ENCODE measurements around the gene RABGAP1.

The RABGAP1 gene

GRCh38 chr9:123039617-123040219, 98.9 kb downstream of the RABGAP1 start:
- Histone ChIP-seq H3K36me3 (ENCODE audit: control insufficient read depth, insufficient read depth, low read length) (no peaks in the 10 kb centered on the region), H3K27me3 (ENCODE audit: control insufficient read depth, insufficient read depth, low read length) (no peaks in the 10 kb centered on the region), H3K4me3 (ENCODE audit: low read depth, low read length) (no peak overlapping the region), H3K4me1 (ENCODE audit: control insufficient read depth, insufficient read depth, low read length) (no peaks in the 10 kb centered on the region), H3K9ac (ENCODE audit: low read depth, low read length) (no peak overlapping the region), H3K9me3 (ENCODE audit: control insufficient read depth, insufficient read depth, low read length) (no peaks in the 10 kb centered on the region)

DNA sequence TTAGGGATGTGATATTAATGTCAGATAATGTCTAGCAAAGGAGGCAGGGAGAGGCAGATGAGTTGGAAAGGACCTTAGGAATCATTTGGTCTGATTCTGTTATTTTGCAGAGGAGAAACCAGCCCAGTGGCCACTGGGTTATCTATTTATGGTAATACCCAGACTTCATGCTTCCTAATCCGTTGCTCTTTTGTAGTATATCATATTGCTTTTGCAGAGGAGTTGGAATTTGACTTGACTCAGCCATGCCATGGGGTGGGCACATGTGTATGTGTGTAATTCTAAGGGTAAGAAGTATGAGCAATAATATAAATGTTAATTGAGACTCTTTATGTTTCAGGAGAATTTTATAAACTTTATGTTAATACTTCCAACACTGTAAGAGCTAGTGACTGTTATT, 100.0 kb downstream of the RABGAP1 start:
- Histone ChIP-seq H3K27me3 (ENCODE audit: control insufficient read depth, insufficient read depth, low read length) (no peaks in the 10 kb centered on the region), H3K4me1 (ENCODE audit: control insufficient read depth, insufficient read depth, low read length) (no peaks in the 10 kb centered on the region), H3K36me3 (ENCODE audit: control insufficient read depth, insufficient read depth, low read length) (no peaks in the 10 kb centered on the region), H3K9ac (ENCODE audit: low read depth, low read length) (no peak overlapping the region), H3K9me3 (ENCODE audit: control insufficient read depth, insufficient read depth, low read length) (no peaks in the 10 kb centered on the region), H3K4me3 (ENCODE audit: low read depth, low read length) (no peak overlapping the region)

DNA sequence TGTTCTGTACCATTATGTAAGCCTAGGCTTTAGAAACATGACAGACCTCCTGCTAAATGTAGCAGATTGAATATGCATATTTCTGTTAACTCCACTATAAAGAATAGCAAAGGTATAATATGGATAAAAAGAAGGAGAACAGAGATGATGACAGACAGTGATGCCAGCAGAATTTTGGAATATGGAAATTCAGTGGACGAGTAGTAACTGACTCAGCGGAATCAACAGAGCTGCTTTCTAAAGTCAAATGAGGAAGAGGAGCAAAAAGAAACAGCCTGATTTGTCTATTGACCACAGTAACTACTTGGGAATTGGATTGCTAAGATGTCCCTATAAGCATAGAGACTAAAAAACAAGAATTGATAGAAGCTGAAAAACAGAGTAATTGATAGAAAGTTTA, 100.7 kb downstream of the RABGAP1 start:
- Histone ChIP-seq H3K9ac (ENCODE audit: low read depth, low read length) (no peak overlapping the region), H3K4me1 (ENCODE audit: control insufficient read depth, insufficient read depth, low read length) (no peaks in the 10 kb centered on the region), H3K27me3 (ENCODE audit: control insufficient read depth, insufficient read depth, low read length) (no peaks in the 10 kb centered on the region), H3K36me3 (ENCODE audit: control insufficient read depth, insufficient read depth, low read length) (no peaks in the 10 kb centered on the region), H3K4me3 (ENCODE audit: low read depth, low read length) (no peak overlapping the region), H3K9me3 (ENCODE audit: control insufficient read depth, insufficient read depth, low read length) (no peaks in the 10 kb centered on the region)

DNA sequence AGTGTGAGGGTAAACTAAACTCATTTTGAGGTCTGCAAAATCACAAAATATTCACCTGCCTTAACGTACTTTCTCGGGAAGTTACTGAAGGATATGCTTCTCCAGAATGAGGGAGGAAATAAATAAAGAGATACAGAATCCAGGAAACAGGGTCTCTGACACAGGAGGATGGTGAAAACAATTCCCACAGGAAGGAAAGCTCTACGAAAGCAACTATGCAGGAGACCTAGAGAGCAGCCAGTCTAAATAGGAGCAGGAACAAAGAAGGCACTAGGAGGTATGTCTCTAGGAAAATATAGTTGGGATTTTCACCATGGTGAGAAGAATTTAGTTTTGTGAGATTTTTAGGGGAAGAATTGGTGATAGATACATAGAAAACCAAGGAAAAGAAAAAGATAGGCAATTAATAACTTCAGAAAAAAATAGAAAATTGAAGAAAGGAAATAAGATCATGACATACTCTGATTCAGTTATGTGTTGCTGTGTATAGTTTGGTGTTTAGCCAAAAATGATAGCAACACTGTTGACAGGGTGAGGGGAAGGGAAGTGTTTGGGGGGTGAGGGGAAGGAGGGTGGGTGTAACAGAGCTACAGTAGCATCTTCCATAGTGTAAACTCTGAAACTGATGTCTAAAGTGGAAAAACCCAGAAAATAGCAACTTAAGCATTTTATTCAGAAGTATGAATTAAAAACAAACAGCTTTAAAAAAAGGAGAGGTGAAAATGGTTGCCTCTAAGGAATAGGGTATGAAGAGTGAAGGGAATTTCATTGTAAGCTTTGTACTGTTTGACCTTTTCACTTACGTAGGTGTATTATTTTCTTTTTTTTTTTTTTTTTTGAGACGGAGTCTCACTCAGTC, 102.5 kb downstream of the RABGAP1 start:
- no peaks in the 10 kb centered on the region for H3K4me1 ChIP-seq (ENCODE audit: control insufficient read depth, insufficient read depth, low read length)
- H3K36me3 ChIP-seq (ENCODE audit: control insufficient read depth, insufficient read depth, low read length): no peaks in the 10 kb centered on the region
- no peaks in the 10 kb centered on the region for H3K9me3 ChIP-seq (ENCODE audit: control insufficient read depth, insufficient read depth, low read length)
- H3K9ac ChIP-seq (ENCODE audit: low read depth, low read length): no peak overlapping the region
- no peaks in the 10 kb centered on the region for H3K27me3 ChIP-seq (ENCODE audit: control insufficient read depth, insufficient read depth, low read length)
- H3K4me3 ChIP-seq (ENCODE audit: low read depth, low read length): no peak overlapping the region

DNA sequence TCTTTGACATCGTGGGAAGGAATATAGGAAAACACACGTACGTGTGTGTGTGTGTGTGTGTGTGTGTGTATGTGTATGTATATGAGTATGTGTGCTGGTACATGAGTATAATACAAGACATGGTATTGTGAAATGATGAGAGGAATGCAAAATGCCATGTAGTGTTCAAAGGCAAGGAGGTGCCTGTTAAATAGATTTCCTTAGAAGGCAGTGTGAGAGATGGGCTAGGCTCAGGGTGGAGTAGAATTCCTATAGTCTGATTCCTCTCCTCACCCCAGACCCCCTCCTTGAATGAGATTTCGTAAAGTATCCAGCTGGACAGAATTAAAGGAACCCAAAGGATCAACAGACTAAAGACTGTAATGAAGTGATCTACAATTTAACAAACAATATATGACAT, 103.8 kb downstream of the RABGAP1 start:
- H3K27me3 ChIP-seq (ENCODE audit: control insufficient read depth, insufficient read depth, low read length): no peaks in the 10 kb centered on the region
- H3K9me3 ChIP-seq (ENCODE audit: control insufficient read depth, insufficient read depth, low read length): no peaks in the 10 kb centered on the region
- H3K4me3 ChIP-seq (ENCODE audit: low read depth, low read length): no peak overlapping the region
- no peaks in the 10 kb centered on the region for H3K36me3 ChIP-seq (ENCODE audit: control insufficient read depth, insufficient read depth, low read length)
- H3K9ac ChIP-seq (ENCODE audit: low read depth, low read length): no peak overlapping the region
- H3K4me1 ChIP-seq (ENCODE audit: control insufficient read depth, insufficient read depth, low read length): no peaks in the 10 kb centered on the region

- Histone ChIP-seq H3K27me3 (ENCODE audit: control insufficient read depth, insufficient read depth, low read length) (no peaks in the 10 kb centered on the region), H3K9me3 (ENCODE audit: control insufficient read depth, insufficient read depth, low read length) (no peaks in the 10 kb centered on the region), H3K36me3 (ENCODE audit: control insufficient read depth, insufficient read depth, low read length) (no peaks in the 10 kb centered on the region), H3K9ac (ENCODE audit: low read depth, low read length) (no peak overlapping the region), H3K4me3 (ENCODE audit: low read depth, low read length) (no peak overlapping the region), H3K4me1 (ENCODE audit: control insufficient read depth, insufficient read depth, low read length) (no peaks in the 10 kb centered on the region)
These were observed 105.8 kb downstream of the RABGAP1 start for GRCh38 chr9:123046406-123047195.

GRCh38 chr9:123048748-123049147, 107.9 kb downstream of the RABGAP1 start:
- Histone ChIP-seq H3K27me3 (ENCODE audit: control insufficient read depth, insufficient read depth, low read length) (no peaks in the 10 kb centered on the region), H3K9me3 (ENCODE audit: control insufficient read depth, insufficient read depth, low read length) (no peaks in the 10 kb centered on the region), H3K9ac (ENCODE audit: low read depth, low read length) (no peak overlapping the region), H3K36me3 (ENCODE audit: control insufficient read depth, insufficient read depth, low read length) (peaks cover 3% of the 10 kb centered on the region), H3K4me1 (ENCODE audit: control insufficient read depth, insufficient read depth, low read length) (no peaks in the 10 kb centered on the region), H3K4me3 (ENCODE audit: low read depth, low read length) (no peak overlapping the region)

DNA sequence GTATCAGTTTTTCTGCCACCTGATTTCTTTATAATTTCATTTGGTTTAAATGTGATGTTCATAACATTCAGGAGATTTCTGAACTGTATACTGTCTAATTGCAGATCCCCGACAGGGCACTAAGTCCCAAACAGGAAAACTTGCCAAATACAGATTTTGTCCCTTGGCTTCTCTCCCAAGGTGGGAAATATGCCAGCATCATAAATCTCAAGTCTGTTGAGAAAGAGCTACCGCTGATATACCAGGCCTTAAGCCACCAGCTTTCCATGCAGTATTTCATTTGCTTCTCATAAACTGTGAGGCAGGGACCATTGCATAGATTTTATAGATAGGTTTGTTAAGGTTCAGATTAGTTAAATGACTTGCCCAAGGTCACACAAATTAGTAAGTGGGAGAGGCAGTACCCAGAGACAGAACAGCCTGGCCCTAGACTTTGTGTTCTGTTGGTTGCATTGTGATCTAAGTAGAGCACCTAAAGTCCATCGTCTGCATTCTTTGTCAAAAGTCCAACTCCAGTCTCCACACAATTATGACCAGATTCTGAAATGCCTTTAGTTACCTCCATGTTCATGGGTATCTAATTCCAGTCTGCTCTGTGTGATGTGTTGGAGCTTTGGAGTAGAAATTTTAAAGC, 108.9 kb downstream of the RABGAP1 start:
- no peaks in the 10 kb centered on the region for H3K9me3 ChIP-seq (ENCODE audit: control insufficient read depth, insufficient read depth, low read length)
- H3K9ac ChIP-seq (ENCODE audit: low read depth, low read length): no peak overlapping the region
- no peaks in the 10 kb centered on the region for H3K27me3 ChIP-seq (ENCODE audit: control insufficient read depth, insufficient read depth, low read length)
- peaks cover 3% of the 10 kb centered on the region for H3K36me3 ChIP-seq (ENCODE audit: control insufficient read depth, insufficient read depth, low read length)
- no peaks in the 10 kb centered on the region for H3K4me1 ChIP-seq (ENCODE audit: control insufficient read depth, insufficient read depth, low read length)
- H3K4me3 ChIP-seq (ENCODE audit: low read depth, low read length): no peak overlapping the region

- Histone ChIP-seq H3K9me3 (ENCODE audit: control insufficient read depth, insufficient read depth, low read length) (no peaks in the 10 kb centered on the region), H3K36me3 (ENCODE audit: control insufficient read depth, insufficient read depth, low read length) (peaks cover 3% of the 10 kb centered on the region), H3K4me1 (ENCODE audit: control insufficient read depth, insufficient read depth, low read length) (peaks cover 6% of the 10 kb centered on the region), H3K27me3 (ENCODE audit: control insufficient read depth, insufficient read depth, low read length) (no peaks in the 10 kb centered on the region), H3K9ac (ENCODE audit: low read depth, low read length) (no peak overlapping the region), H3K4me3 (ENCODE audit: low read depth, low read length) (no peak overlapping the region)
These were observed 112.2 kb downstream of the RABGAP1 start for GRCh38 chr9:123053046-123053445.

GRCh38 chr9:123053711-123054110, 112.9 kb downstream of the RABGAP1 start:
- peaks cover 6% of the 10 kb centered on the region for H3K4me1 ChIP-seq (ENCODE audit: control insufficient read depth, insufficient read depth, low read length)

DNA sequence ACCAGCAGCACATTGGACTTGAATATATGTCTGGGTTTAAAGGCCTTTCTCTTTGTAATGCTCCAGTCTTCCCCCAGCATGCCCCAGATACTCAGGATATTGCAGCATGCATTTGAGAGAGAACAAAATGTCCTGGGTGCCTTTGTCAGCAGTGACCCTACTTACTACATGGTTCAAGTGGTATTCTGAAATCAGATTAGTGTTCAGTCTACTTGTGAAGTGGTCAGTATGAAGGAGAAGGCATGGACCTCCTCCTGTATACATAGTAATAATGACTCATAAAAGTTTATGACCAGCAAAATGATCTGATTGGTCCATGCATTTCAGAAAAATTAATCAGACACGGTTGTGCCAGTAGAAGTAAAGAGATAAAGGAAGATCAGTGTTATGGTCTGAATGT, 118.0 kb downstream of the RABGAP1 start:
- H3K36me3 ChIP-seq (ENCODE audit: control insufficient read depth, insufficient read depth, low read length): no peaks in the 10 kb centered on the region
- H3K4me3 ChIP-seq (ENCODE audit: low read depth, low read length): no peak overlapping the region
- no peak overlapping the region for H3K9ac ChIP-seq (ENCODE audit: low read depth, low read length)
- no peaks in the 10 kb centered on the region for H3K27me3 ChIP-seq (ENCODE audit: control insufficient read depth, insufficient read depth, low read length)
- no peaks in the 10 kb centered on the region for H3K9me3 ChIP-seq (ENCODE audit: control insufficient read depth, insufficient read depth, low read length)
- peaks cover 10% of the 10 kb centered on the region for H3K4me1 ChIP-seq (ENCODE audit: control insufficient read depth, insufficient read depth, low read length)

More at GRCh38 chr9:123053711-123054110, 112.9 kb downstream of the RABGAP1 start:
- Histone ChIP-seq H3K9me3 (ENCODE audit: control insufficient read depth, insufficient read depth, low read length) (no peaks in the 10 kb centered on the region), H3K9ac (ENCODE audit: low read depth, low read length) (no peak overlapping the region), H3K36me3 (ENCODE audit: control insufficient read depth, insufficient read depth, low read length) (peaks cover 3% of the 10 kb centered on the region), H3K27me3 (ENCODE audit: control insufficient read depth, insufficient read depth, low read length) (no peaks in the 10 kb centered on the region), H3K4me3 (ENCODE audit: low read depth, low read length) (no peak overlapping the region)

Measured in iPS-15b (cell line).